Stimulated activated naive B cell treated with anti-CD40 and anti-IgM and Interleukin-4, amounts not matched to agents 10 μg/mL and 1 μg/mL and 100 μg/mL, for 72 hours (primary cell): ENCODE results near the gene STK4.

ENCODE experiments used
- ATAC-seq, 2 donors: fragments of 150-1000 bp; cut with Tn5 transposase; replicated peaks; 2 replicates each; pipeline ENCODE4 v1.10.0; 2021; ENCODE audit warnings: moderate library complexity in 1 of 2
- DNase-seq: peaks from one replicate; pipeline ENCODE4 v3.0.0; 2021
- H3K27ac Mint-ChIP-seq: one replicate; pipeline ENCODE4 v1.8.0; 2022; ENCODE audit warnings: mild to moderate bottlenecking, mixed read lengths
- H3K27me3 Mint-ChIP-seq, 2 donors: one replicate each; pipeline ENCODE4 v1.8.0; 2022; ENCODE audit warnings: mixed read lengths in 2 of 2
- H3K36me3 Mint-ChIP-seq, 2 donors: one replicate each; pipeline ENCODE4 v1.8.0; 2022; ENCODE audit warnings: mixed read lengths in 2 of 2, mild to moderate bottlenecking in 1 of 2
- H3K4me1 Mint-ChIP-seq, 2 donors: one replicate each; pipeline ENCODE4 v1.8.0; 2022; ENCODE audit warnings: mixed read lengths in 2 of 2, mild to moderate bottlenecking in 1 of 2
- H3K4me3 Mint-ChIP-seq, 2 donors: one replicate each; pipeline ENCODE4 v1.8.0; 2022; ENCODE audit warnings: mild to moderate bottlenecking in 2 of 2, mixed read lengths in 2 of 2, moderate library complexity in 1 of 2
- H3K9me3 Mint-ChIP-seq, 2 donors: one replicate each; pipeline ENCODE4 v1.8.0; 2022; ENCODE audit warnings: mixed read lengths in 2 of 2, mild to moderate bottlenecking in 1 of 2

STK4 gene

GRCh38 chr20:44966030-44966961, at the start of gene STK4:
TSS of gene STK4 (plus strand) at chr20:44966512. CDS start at chr20:44966569, 57 bp downstream.
- Mint-ChIP-seq H3K27ac (peak within 1 kb of the TSS; percentile 98), H3K4me1 (peaks cover 43 to 60% of the 10 kb centered on the region in 2 donors), H3K9me3 (no peaks in the 10 kb centered on the region), H3K36me3 (peaks cover 41 to 44% of the 10 kb centered on the region in 2 donors), H3K4me3 (peak within 1 kb of the TSS; percentile 93 to 99), H3K27me3 (no peaks in the 10 kb centered on the region)
- ATAC-seq (peak; percentile 78 to 81), DNase-seq (peak; percentile 94)

GRCh38 chr20:44916586-44916985, 49.7 kb upstream of the STK4 start:
- Mint-ChIP-seq H3K4me3 (no peak overlapping the region), H3K27ac (no peak overlapping the region), H3K27me3 (no peaks in the 10 kb centered on the region), H3K4me1 (peaks cover 2 to 10% of the 10 kb centered on the region in 2 donors), H3K9me3 (no peaks in the 10 kb centered on the region), H3K36me3 (peaks cover 25 to 42% of the 10 kb centered on the region in 2 donors)
- no peak for DNase-seq
- no peak for ATAC-seq

DNA sequence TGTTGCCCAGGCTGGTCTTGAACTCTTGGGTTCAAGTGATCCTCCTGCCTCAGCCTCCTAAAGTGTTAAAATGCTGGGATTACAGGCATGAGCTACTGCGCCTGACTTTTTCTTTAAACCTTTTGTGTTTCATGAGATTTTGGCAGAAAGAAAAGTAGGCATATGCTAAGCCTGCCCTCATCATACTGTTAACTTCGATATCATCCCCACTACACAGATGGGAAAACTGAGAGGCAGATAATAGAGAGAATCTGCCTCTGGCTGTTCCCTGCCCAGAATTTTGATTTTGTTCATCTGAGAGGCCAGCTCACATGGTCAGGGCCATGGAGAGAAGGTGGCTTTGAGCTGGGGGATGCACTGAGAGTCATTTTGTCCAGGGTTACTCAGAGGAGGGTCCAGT, 48.9 kb upstream of the STK4 start:
- Mint-ChIP-seq H3K27ac (no peak overlapping the region), H3K27me3 (no peaks in the 10 kb centered on the region), H3K36me3 (peaks cover 25 to 42% of the 10 kb centered on the region in 2 donors), H3K4me3 (no peak overlapping the region), H3K4me1 (peaks cover 2 to 8% of the 10 kb centered on the region in 2 donors), H3K9me3 (no peaks in the 10 kb centered on the region)
- no peak for DNase-seq
- no peak for ATAC-seq

- peaks cover 24 to 43% of the 10 kb centered on the region in 2 donors for H3K36me3 Mint-ChIP-seq
- H3K4me1 Mint-ChIP-seq, result peaks cover 2 to 8% of the 10 kb centered on the region in 2 donors
- H3K27ac Mint-ChIP-seq, result no peak overlapping the region
- H3K4me3 Mint-ChIP-seq, result no peak overlapping the region
- no peaks in the 10 kb centered on the region for H3K9me3 Mint-ChIP-seq
- DNase-seq, result no peak
- ATAC-seq, result no peak
- no peaks in the 10 kb centered on the region for H3K27me3 Mint-ChIP-seq
Observed at GRCh38 chr20:44918342-44918741, 48.0 kb upstream of the STK4 start.

DNA sequence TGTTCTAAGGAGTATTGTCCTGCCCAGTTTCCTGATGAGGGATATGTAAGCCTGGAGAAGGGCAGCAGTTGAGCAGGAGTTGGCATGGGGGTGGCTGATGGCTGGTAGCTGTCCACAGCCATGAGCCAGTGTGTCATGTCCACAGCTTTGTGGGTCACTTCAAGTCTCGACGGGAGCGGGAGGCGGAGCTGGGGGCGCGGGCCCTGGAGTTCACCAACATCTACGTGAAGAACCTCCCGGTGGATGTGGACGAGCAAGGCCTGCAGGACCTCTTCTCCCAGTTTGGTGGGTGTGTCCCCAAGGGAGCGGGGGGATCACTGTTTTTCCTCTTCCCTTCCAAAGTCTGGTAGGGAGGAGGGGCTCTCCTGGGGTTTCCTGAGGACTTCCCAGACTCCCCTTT, 47.6 kb upstream of the STK4 start:
- Mint-ChIP-seq H3K27ac (no peak overlapping the region), H3K4me3 (no peak overlapping the region), H3K4me1 (peaks cover 2 to 8% of the 10 kb centered on the region in 2 donors), H3K36me3 (peaks cover 24 to 45% of the 10 kb centered on the region in 2 donors), H3K9me3 (no peaks in the 10 kb centered on the region), H3K27me3 (no peaks in the 10 kb centered on the region)
- DNase-seq, result no peak
- no peak for ATAC-seq

GRCh38 chr20:44921447-44921846, 44.9 kb upstream of the STK4 start:
- H3K4me1 Mint-ChIP-seq, result peaks cover 0 to 2% of the 10 kb centered on the region in 2 donors
- H3K4me3 Mint-ChIP-seq, result no peak overlapping the region
- no peak for ATAC-seq
- H3K9me3 Mint-ChIP-seq, result no peaks in the 10 kb centered on the region
- no peak for DNase-seq
- peaks cover 36 to 52% of the 10 kb centered on the region in 2 donors for H3K36me3 Mint-ChIP-seq
- H3K27ac Mint-ChIP-seq, result no peak overlapping the region
- no peaks in the 10 kb centered on the region for H3K27me3 Mint-ChIP-seq

DNA sequence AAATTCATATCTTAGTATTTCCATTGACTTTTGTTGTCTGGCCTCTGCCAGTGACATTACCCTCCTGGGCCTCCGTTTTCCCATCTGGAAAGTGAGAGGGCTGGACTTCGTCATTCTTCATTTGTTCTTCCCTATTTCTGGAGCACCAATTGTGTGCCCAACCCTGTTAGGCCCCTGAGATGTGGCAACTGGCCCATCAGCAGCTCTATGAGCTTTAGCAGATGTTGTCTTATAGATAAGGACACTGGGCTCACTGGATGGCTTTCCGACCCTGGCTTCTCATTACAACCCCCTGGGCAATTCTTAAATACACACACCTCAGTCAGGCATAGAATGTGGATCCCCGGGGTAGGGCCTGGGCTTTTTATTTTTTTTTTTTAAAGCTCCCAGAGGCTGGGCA, 41.8 kb upstream of the STK4 start:
- Mint-ChIP-seq H3K4me3 (no peak overlapping the region), H3K36me3 (peaks cover 30 to 38% of the 10 kb centered on the region in 2 donors), H3K27ac (no peak overlapping the region), H3K9me3 (no peaks in the 10 kb centered on the region), H3K27me3 (no peaks in the 10 kb centered on the region), H3K4me1 (no peaks in the 10 kb centered on the region)
- DNase-seq (no peak), ATAC-seq (no peak)

DNA sequence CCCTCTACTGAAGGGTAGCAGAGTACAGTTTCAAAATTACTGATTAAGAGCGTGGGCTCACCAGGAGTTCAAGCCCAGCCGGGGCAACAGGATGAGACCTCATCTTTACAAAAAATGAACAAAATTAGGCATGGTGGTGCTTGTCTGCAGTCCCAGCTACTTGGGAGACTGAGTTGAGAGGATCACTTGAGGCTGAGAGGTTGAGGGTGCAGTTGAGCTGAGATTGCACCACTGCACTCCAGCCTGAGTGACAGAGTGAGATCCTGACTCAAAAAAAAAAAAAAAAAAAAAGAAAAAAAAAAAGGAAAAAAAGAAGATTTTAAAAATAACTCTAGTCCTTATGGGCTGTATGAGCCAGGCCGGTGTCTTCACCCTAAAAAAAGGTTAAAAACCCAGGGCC, 37.7 kb upstream of the STK4 start:
- no peak for ATAC-seq
- Mint-ChIP-seq H3K4me3 (no peak overlapping the region), H3K27me3 (no peaks in the 10 kb centered on the region), H3K4me1 (no peaks in the 10 kb centered on the region), H3K27ac (no peak overlapping the region), H3K9me3 (no peaks in the 10 kb centered on the region), H3K36me3 (peaks cover 35 to 48% of the 10 kb centered on the region in 2 donors)
- no peak for DNase-seq

DNA sequence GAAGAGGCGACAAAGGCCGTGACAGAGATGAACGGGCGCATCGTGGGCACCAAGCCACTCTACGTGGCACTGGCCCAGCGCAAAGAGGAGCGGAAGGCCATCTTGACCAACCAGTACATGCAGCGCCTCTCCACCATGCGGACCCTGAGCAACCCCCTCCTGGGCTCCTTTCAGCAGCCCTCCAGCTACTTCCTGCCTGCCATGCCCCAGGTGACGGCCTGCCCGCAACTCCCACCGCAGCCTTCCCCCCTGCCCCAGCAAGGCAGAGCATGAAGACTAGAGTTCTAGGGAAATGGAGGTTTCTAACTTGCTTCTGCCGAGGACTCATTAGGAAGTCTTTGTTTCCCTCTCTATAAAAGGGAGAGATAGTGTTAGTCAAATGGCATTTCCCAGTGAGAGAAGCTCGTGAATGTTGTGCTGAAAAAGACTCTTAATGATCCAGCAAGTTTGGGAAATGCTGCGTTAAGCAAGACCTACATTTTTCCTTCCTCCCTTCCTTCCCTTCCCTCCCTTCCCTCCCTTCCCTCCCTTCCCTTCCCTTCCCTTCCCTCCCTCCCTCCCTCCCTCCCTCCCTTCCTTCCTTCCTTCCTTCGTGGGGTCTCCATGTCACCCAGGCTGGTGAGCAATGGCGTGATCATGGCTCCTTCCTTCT, 35.7 kb upstream of the STK4 start:
- ATAC-seq, result no peak
- H3K4me3 Mint-ChIP-seq, result no peak overlapping the region
- no peaks in the 10 kb centered on the region for H3K27me3 Mint-ChIP-seq
- H3K9me3 Mint-ChIP-seq, result no peaks in the 10 kb centered on the region
- H3K4me1 Mint-ChIP-seq, result no peaks in the 10 kb centered on the region
- no peak for DNase-seq
- no peak overlapping the region for H3K27ac Mint-ChIP-seq
- H3K36me3 Mint-ChIP-seq, result peaks cover 25 to 47% of the 10 kb centered on the region in 2 donors

DNA sequence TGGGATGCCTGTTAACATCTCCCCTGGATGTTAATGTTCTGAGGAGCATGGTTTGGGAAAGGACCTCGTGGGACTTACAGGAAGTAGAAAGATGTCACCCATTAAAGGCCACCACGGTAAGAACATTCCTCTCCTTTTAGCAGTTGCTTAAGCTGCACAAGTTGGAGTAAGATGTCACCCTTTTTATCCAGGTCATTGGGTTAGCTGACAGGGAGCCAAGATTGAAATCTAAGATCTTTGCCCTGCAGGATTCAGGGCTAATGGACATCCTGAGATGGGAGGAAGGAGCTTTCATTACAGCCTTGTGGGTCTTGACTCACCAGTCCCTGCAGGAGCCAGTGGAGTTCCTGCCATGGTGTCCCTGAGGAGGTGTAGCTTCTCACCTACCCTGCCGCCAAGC, 34.4 kb upstream of the STK4 start:
- peaks cover 29 to 55% of the 10 kb centered on the region in 2 donors for H3K36me3 Mint-ChIP-seq
- H3K9me3 Mint-ChIP-seq, result no peaks in the 10 kb centered on the region
- H3K27ac Mint-ChIP-seq, result no peak overlapping the region
- no peak for ATAC-seq
- DNase-seq, result no peak
- H3K27me3 Mint-ChIP-seq, result no peaks in the 10 kb centered on the region
- H3K4me3 Mint-ChIP-seq, result no peak overlapping the region
- H3K4me1 Mint-ChIP-seq, result no peaks in the 10 kb centered on the region

GRCh38 chr20:44932916-44933315, 33.4 kb upstream of the STK4 start:
- Mint-ChIP-seq H3K27ac (no peak overlapping the region), H3K9me3 (no peaks in the 10 kb centered on the region), H3K36me3 (peaks cover 29 to 64% of the 10 kb centered on the region in 2 donors), H3K4me3 (no peak overlapping the region), H3K27me3 (no peaks in the 10 kb centered on the region), H3K4me1 (no peaks in the 10 kb centered on the region)
- ATAC-seq (no peak), DNase-seq (no peak)

- Mint-ChIP-seq H3K4me3 (no peak overlapping the region), H3K4me1 (peaks cover 0 to 2% of the 10 kb centered on the region in 2 donors), H3K36me3 (peaks cover 40 to 64% of the 10 kb centered on the region in 2 donors), H3K27me3 (no peaks in the 10 kb centered on the region), H3K9me3 (no peaks in the 10 kb centered on the region), H3K27ac (peak overlapping the region; percentile 43)
- DNase-seq (no peak), ATAC-seq (no peak)
Observed at GRCh38 chr20:44936510-44936909, 29.8 kb upstream of the STK4 start.

GRCh38 chr20:44938637-44939036, 27.7 kb upstream of the STK4 start:
- H3K9me3 Mint-ChIP-seq, result no peaks in the 10 kb centered on the region
- peaks cover 43 to 67% of the 10 kb centered on the region in 2 donors for H3K36me3 Mint-ChIP-seq

DNA sequence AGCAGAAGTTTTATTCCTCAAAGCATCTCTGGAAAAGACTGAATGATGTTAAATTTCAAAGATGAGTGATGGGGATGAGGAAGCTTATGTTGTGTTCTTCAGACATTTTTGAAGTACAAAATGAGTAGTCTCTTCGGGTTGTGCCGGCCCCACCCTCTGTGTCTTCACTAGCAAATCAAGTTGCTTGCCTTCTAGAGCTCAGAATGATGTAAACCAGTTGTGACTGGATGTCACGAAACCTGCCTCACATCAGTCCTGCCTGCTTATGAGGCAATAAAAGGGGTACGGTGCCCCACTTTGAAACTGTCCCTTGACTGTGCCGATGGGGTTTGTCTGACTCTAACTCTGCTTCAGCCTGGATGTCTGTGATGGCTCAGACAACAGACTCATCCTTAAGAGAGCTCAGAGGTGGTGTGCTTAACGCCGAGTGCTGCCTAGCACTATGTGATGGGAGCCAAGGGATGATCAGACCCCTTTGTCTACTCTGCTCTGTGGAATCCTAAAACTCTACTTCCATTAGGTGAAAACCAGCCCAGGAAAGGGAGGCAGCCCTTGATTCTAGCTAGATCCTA, 25.1 kb upstream of the STK4 start:
- no peaks in the 10 kb centered on the region for H3K9me3 Mint-ChIP-seq
- DNase-seq (no peak), ATAC-seq (no peak)
- H3K27me3 Mint-ChIP-seq, result no peaks in the 10 kb centered on the region
- peaks cover 58 to 69% of the 10 kb centered on the region in 2 donors for H3K36me3 Mint-ChIP-seq
- H3K4me1 Mint-ChIP-seq, result peaks cover 0 to 2% of the 10 kb centered on the region in 2 donors
- no peak overlapping the region for H3K4me3 Mint-ChIP-seq
- peak overlapping the region; percentile 32 for H3K27ac Mint-ChIP-seq

More at GRCh38 chr20:44938637-44939036, 27.7 kb upstream of the STK4 start:
- ATAC-seq (no peak), DNase-seq (no peak)
- peak overlapping the region; percentile 56 for H3K27ac Mint-ChIP-seq
- H3K4me1 Mint-ChIP-seq, result peaks cover 0 to 2% of the 10 kb centered on the region in 2 donors
- H3K4me3 Mint-ChIP-seq, result no peak overlapping the region
- H3K27me3 Mint-ChIP-seq, result no peaks in the 10 kb centered on the region
